K562 (cell line): Measurements from ENCODE around the gene PRKG1. TPM values are rescaled to one million over a fixed set of nuclear protein-coding genes. Genes with fewer than 3 reads are reported as not detected.

Experiments used
- ATAC-seq: fragments of 200-7000 bp; cut with Tn5 transposase; 3 replicates; pipeline ENCODE4 v1.9.1; 2020; ENCODE audit warnings: moderate library complexity
- BruUV-seq: library from RNA; stranded (reverse); fragments of 400-500 nt; replicated peaks from 2 replicates; lab custom pipeline; 2021; lab: Mats Ljungman, UMichigan
- CTCF ChIA-PET: fragments of 300-600 bp; formaldehyde crosslinking; extraction: SDS; loops from one replicate; lab custom pipeline; 2021; ENCODE audit warnings: low intra/inter-chr PET ratio; lab: Yijun Ruan, JAX
- POLR2A ChIA-PET: fragments of 300-600, 350-650 bp; sonication (Branson Sonifier 250); formaldehyde crosslinking; extraction: SDS; loops from one replicate; lab custom pipeline; 2021; ENCODE audit warnings: antibody characterized with exemption, inconsistent platforms; lab: Yijun Ruan, JAX
- DNase-seq, 4 experiments: peaks; one replicate each; pipeline versions ENCODE4 v3.0.0 to v3.0.0-alpha.2; 2011 to 2018; ENCODE audit warnings: low spot score in 3 of 4, mixed read lengths in 3 of 4; ENCODE audit errors: extremely low read depth in 1 of 4
- FAIRE-seq: peaks from 2 replicates; lab custom pipeline; 2011; peaks lifted over from hg19 to GRCh38; lab: Jason Lieb, UNC
- H2AFZ ChIP-seq: 2 replicates; pipeline ENCODE4 v1.6.0; 2011; ENCODE audit warnings: low read depth, low read length, control low read depth, inconsistent platforms
- H3K27ac ChIP-seq: fragments of 200-600 bp; 3 replicates; pipeline ENCODE4 v1.8.0; 2011; ENCODE audit warnings: low read depth, mild to moderate bottlenecking, control low read depth, inconsistent platforms, low read length, moderate library complexity, mixed read lengths; ENCODE audit errors: extremely low read depth
- H3K27me3 ChIP-seq, 2 experiments: fragments of 300-600 bp in 1 of 2; 2 replicates in 1 of 2; 3 replicates in 1 of 2; pipeline versions ENCODE4 v1.6.0 to v1.8.0; 2011; ENCODE audit warnings: inconsistent platforms in 2 of 2, low read length in 2 of 2, mild to moderate bottlenecking in 1 of 2, mixed read lengths in 1 of 2, moderate library complexity in 1 of 2; ENCODE audit not compliant: control insufficient read depth in 2 of 2, insufficient read depth in 2 of 2
- H3K36me3 ChIP-seq: fragments of 300-600 bp; 3 replicates; pipeline ENCODE4 v1.8.0; 2011; ENCODE audit warnings: mild to moderate bottlenecking, low read length, inconsistent platforms; ENCODE audit not compliant: control insufficient read depth, insufficient read depth
- H3K4me1 ChIP-seq, 2 experiments: fragments of 200-600 bp in 1 of 2; replicated peaks in 1 of 2; 2 replicates in 1 of 2; 3 replicates in 1 of 2; pipeline versions ENCODE4 v1.5.1 to v1.8.0; 2011; ENCODE audit warnings: inconsistent platforms in 2 of 2, low read length in 2 of 2, mild to moderate bottlenecking in 1 of 2, mixed read lengths in 1 of 2, moderate library complexity in 1 of 2; ENCODE audit not compliant: control insufficient read depth in 2 of 2, insufficient read depth in 2 of 2
- H3K4me2 ChIP-seq: 2 replicates; pipeline ENCODE4 v1.6.1; 2011; ENCODE audit warnings: low read length, control low read depth, inconsistent platforms, mixed read lengths; ENCODE audit not compliant: insufficient read depth
- H3K4me3 ChIP-seq: fragments of 200-600 bp; sonication (generic), shearing (Covaris generic); 2 replicates; pipeline ENCODE4 v1.5.1; 2016; ENCODE audit warnings: control low read depth, inconsistent platforms
- H3K79me2 ChIP-seq: fragments of 200-600 bp; 3 replicates; pipeline ENCODE4 v1.8.0; 2011; ENCODE audit warnings: low read length, inconsistent platforms; ENCODE audit not compliant: control insufficient read depth, insufficient read depth
- H3K9ac ChIP-seq, 2 experiments: 2 replicates each; pipeline versions ENCODE4 v1.6.0 to v1.6.1; 2011; ENCODE audit warnings: low read depth in 2 of 2, low read length in 2 of 2, control low read depth in 1 of 2, inconsistent platforms in 1 of 2, mild to moderate bottlenecking in 1 of 2, mixed read lengths in 1 of 2; ENCODE audit not compliant: insufficient read depth in 1 of 2
- H3K9me1 ChIP-seq: one replicate; pipeline ENCODE4 v1.6.0; 2011; ENCODE audit warnings: inconsistent platforms, mild to moderate bottlenecking, low read length, moderate library complexity; ENCODE audit not compliant: control insufficient read depth, insufficient read depth
- H3K9me3 ChIP-seq: replicated peaks from 2 replicates; pipeline ENCODE4 v1.5.1; 2011; ENCODE audit warnings: low read depth, low read length, inconsistent platforms; ENCODE audit not compliant: control insufficient read depth, insufficient read depth
- H4K20me1 ChIP-seq: replicated peaks from 2 replicates; pipeline ENCODE4 v1.6.1; 2011; ENCODE audit warnings: low read length, inconsistent platforms, mixed read lengths; ENCODE audit not compliant: control insufficient read depth, insufficient read depth
- BACH1 ChIP-seq: fragments of 200-800 bp; sonication (Bioruptor generic); IDR thresholded peaks from 2 replicates; pipeline ENCODE4 v1.6.1; 2016; ENCODE audit warnings: missing genetic modification characterization, missing compliant biosample characterization
- CCAR2 ChIP-seq: fragments of 200-400 bp; formaldehyde crosslinking; IDR thresholded peaks from 2 replicates; pipeline ENCODE4 v1.6.1; 2017; ENCODE audit warnings: mild to moderate bottlenecking, low read depth, low read length
- HNRNPUL1 ChIP-seq: fragments of 200-400 bp; formaldehyde crosslinking; IDR thresholded peaks from 2 replicates; pipeline ENCODE4 v1.6.1; 2017; ENCODE audit warnings: low read length
- NFRKB ChIP-seq: fragments of 450-650 bp; IDR thresholded peaks from 2 replicates; pipeline ENCODE4 v1.6.1; 2016; ENCODE audit warnings: low read depth
- NR1H2 ChIP-seq: sonication (generic); formaldehyde crosslinking; IDR thresholded peaks from 2 replicates; pipeline ENCODE4 v1.4.0; 2020; ENCODE audit warnings: mild to moderate bottlenecking, missing genetic modification reagents
- RBM39 ChIP-seq: fragments of 200-400 bp; formaldehyde crosslinking; optimal IDR thresholded peaks from 2 replicates; pipeline ENCODE3; 2018; ENCODE audit warnings: low read depth, low read length
- SUPT5H ChIP-seq: fragments of 450-650 bp; IDR thresholded peaks from 2 replicates; pipeline ENCODE4 v1.6.1; 2016
- TEAD1 ChIP-seq, 2 experiments: fragments of 450-650 bp in 1 of 2; sonication (generic) in 1 of 2; formaldehyde crosslinking; IDR thresholded peaks; 2 replicates each; pipeline versions ENCODE4 v1.4.0 to v1.8.0; 2020 to 2022; ENCODE audit warnings: mild to moderate bottlenecking in 2 of 2, missing genetic modification reagents in 1 of 2
- ZNF79 ChIP-seq: fragments of 250-450 bp; sonication (Bioruptor Pico); IDR thresholded peaks from 2 replicates; pipeline ENCODE4 v1.4.0; 2020; ENCODE audit warnings: low read depth, mild to moderate bottlenecking, moderate library complexity
- ZNF830 ChIP-seq: fragments of 250-450 bp; sonication (Bioruptor Pico); IDR thresholded peaks from 2 replicates; pipeline ENCODE4 v1.5.0; 2021; ENCODE audit warnings: mild to moderate bottlenecking
- WGBS: fragments of 100-300 bp; shearing (Covaris generic); methylation state at CpG from one replicate; pipeline ENCODE4 v1.1.6; 2016; ENCODE audit warnings: low coverage, mixed read lengths; ENCODE audit not compliant: insufficient coverage; ENCODE audit errors: missing lambda C conversion rate; 5-methylcytosine and 5-hydroxymethylcytosine counted together
- in situ Hi-C: fragments of 300-500 bp; cut with MboI; formaldehyde crosslinking; loops from 4 replicates; pipeline ENCODE4 v1.15.0; 2018; ENCODE audit warnings: inconsistent platforms, mixed read lengths
- intact Hi-C: fragments of 100-400 bp; cut with micrococcal nuclease; formaldehyde crosslinking; loops from 2 replicates; pipeline ENCODE4 v1.14.2; 2022
- polyA plus RNA-seq, 8 experiments: library from polyadenylated mRNA; depleted of rRNA in 4 of 8; stranded (reverse) in 5 of 8; unstranded in 3 of 8; fragments of >200 nt; fragmentation: Nextera tagmentation in 2 of 8; fragmentation: Illumina TruSeq in 1 of 8; extraction: Ambion mirVana in 2 of 8; extraction: Trizol in 1 of 8; gene quantifications; 2 replicates each; pipeline versions ENCODE4 v1.2.1 to v1.2.3, GENCODE V29; 2011 to 2014; ENCODE audit warnings: inconsistent platforms in 1 of 8, missing spikeins in 1 of 8
- total RNA-seq, 7 experiments: library from RNA; depleted of rRNA in 6 of 7; stranded (reverse); fragments of >200 nt in 6 of 7; fragmentation: Illumina TruSeq in 2 of 7; extraction: Trizol in 2 of 7; gene quantifications; 2 replicates each; pipeline versions ENCODE4 v1.2.1 to v1.2.3, GENCODE V29; 2011 to 2021; ENCODE audit warnings: low replicate concordance in 1 of 7
- TF ChIP-seq, protein P1 (sequence below): fragments of 250-450 bp; sonication (Bioruptor Pico); IDR thresholded peaks from 2 replicates; pipeline ENCODE4 v1.8.0; 2022; ENCODE audit warnings: inconsistent platforms
- TF ChIP-seq, protein P2 (sequence below): fragments of 450-650 bp; IDR thresholded peaks from 2 replicates; pipeline ENCODE4 v1.6.1; 2018; ENCODE audit warnings: mild to moderate bottlenecking, low read depth; ENCODE audit not compliant: partially characterized antibody
- TF ChIP-seq, protein P3 (sequence below): fragments of 450-650 bp; formaldehyde crosslinking; IDR thresholded peaks from 2 replicates; pipeline ENCODE4 v1.4.0; 2020; ENCODE audit warnings: mild to moderate bottlenecking, moderate library complexity

The PRKG1 gene
- total and polyA plus RNA-seq, 9 of the 15 experiments (the other 6 are each of a cell fraction or from before 2014, with no cell fraction given), result 0.22 TPM; not detected in 8

DNA sequence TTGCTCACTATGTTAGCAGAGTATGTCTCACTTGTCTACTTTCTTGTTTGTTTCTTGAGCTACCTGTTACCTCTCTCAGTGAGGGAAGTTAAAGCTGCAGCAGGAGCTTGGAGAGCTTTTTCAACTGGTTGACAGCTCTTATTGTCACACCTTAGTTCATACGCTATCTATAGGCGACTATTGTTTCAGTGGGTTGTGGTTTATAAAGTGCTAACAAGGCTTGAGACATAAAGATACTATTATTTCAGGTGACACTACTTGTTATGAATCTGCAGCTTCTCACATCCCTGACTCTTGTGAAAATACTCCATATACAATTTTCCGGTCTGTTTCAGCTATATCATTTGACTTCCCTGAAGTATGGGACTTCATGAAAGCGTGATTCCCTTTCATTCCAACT is 457.8 kb downstream of the PRKG1 start:
- no peaks in the 10 kb centered on the region for H3K9me3 ChIP-seq
- DNase-seq (no peak), ATAC-seq (no peak), FAIRE-seq (no peak)
- CTCF ChIA-PET, result no interaction called here
- no peaks in the 10 kb centered on the region for H3K9me1 ChIP-seq
- H3K27ac ChIP-seq, result no peak overlapping the region
- H3K4me1 ChIP-seq, result no peaks in the 10 kb centered on the region
- H3K36me3 ChIP-seq, result no peaks in the 10 kb centered on the region
- intact Hi-C loops, result no loop called here
- BruUV-seq, result no TSS peak
- no peaks in the 10 kb centered on the region for H3K79me2 ChIP-seq
- no peaks in the 10 kb centered on the region for H4K20me1 ChIP-seq
- H2AFZ ChIP-seq, result no peak overlapping the region
- in situ Hi-C loops, result no loop called here
- H3K9ac ChIP-seq, result no peak overlapping the region
- TF ChIP-seq NR1H2 (CRISPR knock-in tag), result no peak
- no peak for TF ChIP-seq ZNF830 (CRISPR knock-in tag)
- TF ChIP-seq HNRNPUL1, result no peak
- TF ChIP-seq, protein P1, sequence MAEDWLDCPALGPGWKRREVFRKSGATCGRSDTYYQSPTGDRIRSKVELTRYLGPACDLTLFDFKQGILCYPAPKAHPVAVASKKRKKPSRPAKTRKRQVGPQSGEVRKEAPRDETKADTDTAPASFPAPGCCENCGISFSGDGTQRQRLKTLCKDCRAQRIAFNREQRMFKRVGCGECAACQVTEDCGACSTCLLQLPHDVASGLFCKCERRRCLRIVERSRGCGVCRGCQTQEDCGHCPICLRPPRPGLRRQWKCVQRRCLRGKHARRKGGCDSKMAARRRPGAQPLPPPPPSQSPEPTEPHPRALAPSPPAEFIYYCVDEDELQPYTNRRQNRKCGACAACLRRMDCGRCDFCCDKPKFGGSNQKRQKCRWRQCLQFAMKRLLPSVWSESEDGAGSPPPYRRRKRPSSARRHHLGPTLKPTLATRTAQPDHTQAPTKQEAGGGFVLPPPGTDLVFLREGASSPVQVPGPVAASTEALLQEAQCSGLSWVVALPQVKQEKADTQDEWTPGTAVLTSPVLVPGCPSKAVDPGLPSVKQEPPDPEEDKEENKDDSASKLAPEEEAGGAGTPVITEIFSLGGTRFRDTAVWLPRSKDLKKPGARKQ, result no peak
- no peak for TF ChIP-seq BACH1 (tag)
- POLR2A ChIA-PET, result no interaction called here
- H3K4me3 ChIP-seq, result no peak overlapping the region
- no peaks in the 10 kb centered on the region for H3K27me3 ChIP-seq
- WGBS, result 1% methylated on average over 4 of the region's 4 CpGs
- H3K4me2 ChIP-seq, result no peak overlapping the region

DNA sequence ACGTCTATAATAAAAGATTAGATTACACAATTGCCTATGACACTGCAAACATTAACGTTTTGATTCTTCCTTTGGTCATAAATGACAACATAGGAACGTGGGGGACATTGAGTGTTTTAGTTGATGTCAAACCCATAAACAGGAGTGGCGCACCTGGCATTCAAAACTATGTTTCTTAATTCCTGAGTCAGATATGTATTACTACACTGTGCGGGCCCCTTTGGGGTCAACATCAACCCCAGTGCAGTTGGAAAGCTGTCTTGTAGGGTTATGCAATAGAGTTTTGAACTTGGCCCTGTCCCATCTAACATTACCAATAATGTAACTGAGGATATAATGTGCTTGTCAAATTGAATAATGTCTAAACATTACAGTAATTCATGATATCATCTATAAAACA is 468.6 kb downstream of the PRKG1 start:
- H3K9ac ChIP-seq, result no peak overlapping the region
- no peaks in the 10 kb centered on the region for H3K4me1 ChIP-seq
- CTCF ChIA-PET, result no interaction called here
- H3K27ac ChIP-seq, result no peak overlapping the region
- FAIRE-seq (no peak), ATAC-seq (no peak), DNase-seq (no peak)
- intact Hi-C loops, result no loop called here
- POLR2A ChIA-PET, result no interaction called here
- no peaks in the 10 kb centered on the region for H3K36me3 ChIP-seq
- no peaks in the 10 kb centered on the region for H3K79me2 ChIP-seq
- H3K27me3 ChIP-seq, result no peaks in the 10 kb centered on the region
- H2AFZ ChIP-seq, result no peak overlapping the region
- WGBS, result 0% methylated on average over 5 of the region's 5 CpGs
- BruUV-seq, result no TSS peak
- no peaks in the 10 kb centered on the region for H3K9me1 ChIP-seq
- H4K20me1 ChIP-seq, result no peaks in the 10 kb centered on the region
- H3K4me3 ChIP-seq, result no peak overlapping the region
- H3K9me3 ChIP-seq, result no peaks in the 10 kb centered on the region
- H3K4me2 ChIP-seq, result no peak overlapping the region
- in situ Hi-C loops, result no loop called here
- TF ChIP-seq SUPT5H (no peak), ZNF79 (no peak), RBM39 (no peak), CCAR2 (no peak), TEAD1 (CRISPR knock-in tag; IDR thresholded peaks at IDR 0.05) (no peak), NFRKB (no peak)
- TF ChIP-seq, protein P2, sequence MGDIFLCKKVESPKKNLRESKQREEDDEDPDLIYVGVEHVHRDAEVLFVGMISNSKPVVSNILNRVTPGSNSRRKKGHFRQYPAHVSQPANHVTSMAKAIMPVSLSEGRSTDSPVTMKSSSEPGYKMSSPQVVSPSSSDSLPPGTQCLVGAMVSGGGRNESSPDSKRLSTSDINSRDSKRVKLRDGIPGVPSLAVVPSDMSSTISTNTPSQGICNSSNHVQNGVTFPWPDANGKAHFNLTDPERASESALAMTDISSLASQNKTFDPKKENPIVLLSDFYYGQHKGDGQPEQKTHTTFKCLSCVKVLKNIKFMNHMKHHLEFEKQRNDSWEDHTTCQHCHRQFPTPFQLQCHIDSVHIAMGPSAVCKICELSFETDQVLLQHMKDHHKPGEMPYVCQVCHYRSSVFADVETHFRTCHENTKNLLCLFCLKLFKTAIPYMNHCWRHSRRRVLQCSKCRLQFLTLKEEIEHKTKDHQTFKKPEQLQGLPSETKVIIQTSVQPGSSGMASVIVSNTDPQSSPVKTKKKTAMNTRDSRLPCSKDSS, result no peak
- TF ChIP-seq, protein P3, sequence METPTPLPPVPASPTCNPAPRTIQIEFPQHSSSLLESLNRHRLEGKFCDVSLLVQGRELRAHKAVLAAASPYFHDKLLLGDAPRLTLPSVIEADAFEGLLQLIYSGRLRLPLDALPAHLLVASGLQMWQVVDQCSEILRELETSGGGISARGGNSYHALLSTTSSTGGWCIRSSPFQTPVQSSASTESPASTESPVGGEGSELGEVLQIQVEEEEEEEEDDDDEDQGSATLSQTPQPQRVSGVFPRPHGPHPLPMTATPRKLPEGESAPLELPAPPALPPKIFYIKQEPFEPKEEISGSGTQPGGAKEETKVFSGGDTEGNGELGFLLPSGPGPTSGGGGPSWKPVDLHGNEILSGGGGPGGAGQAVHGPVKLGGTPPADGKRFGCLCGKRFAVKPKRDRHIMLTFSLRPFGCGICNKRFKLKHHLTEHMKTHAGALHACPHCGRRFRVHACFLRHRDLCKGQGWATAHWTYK (CRISPR knock-in tag), result no peak
